Left cardiac atrium (tissue), 4 donors: ENCODE measurements around the gene ANAPC16. TPM values are rescaled to one million over a fixed set of nuclear protein-coding genes. Genes with fewer than 3 reads are reported as not detected.
A peak's percentile ranks its signal among the peaks of the same experiment; 100 is the strongest.

Source experiments
- ATAC-seq, 2 donors: fragments of 200-7000 bp; cut with Tn5 transposase; one replicate each; pipeline ENCODE4 v1.9.1; 2020; ENCODE audit warnings: mild to moderate bottlenecking in 2 of 2, moderate library complexity in 2 of 2
- DNase-seq: peaks from one replicate; pipeline ENCODE4 v3.0.0-alpha.2; 2020
- intact Hi-C, 2 donors: fragments of 100-400 bp; cut with DNase I; formaldehyde crosslinking; loops; one replicate each; pipeline versions ENCODE4 v1.14.1 to v1.15.1; 2022 to 2023
- long read RNA-seq: library from polyadenylated mRNA; unstranded; transcript quantifications from one replicate; pipeline ENCODE4 v2.0.0, GENCODE V29; 2021
- total RNA-seq, 2 donors: library from RNA; stranded (reverse); fragmentation: NEBNext Ultra II Directional; extraction: Animal tissue kit (Norgen Biotek cat#: 25700); gene quantifications; one replicate each; pipeline ENCODE4 v1.2.1, GENCODE V29; 2021
- donor health status: DM: no; HTN: yes; CAD: no.
- donor health status: DM: no; HTN: yes; CAD: no; lungs with severe emphysema.
- donor health status: DM: yes; HTN: yes; CAD: no.
- donor health status: Dilated cardiomyopathy.

The ANAPC16 gene
- total RNA-seq: 100 to 1,000 TPM; 155 to 168 TPM
- long read RNA-seq, transcript ANAPC16-205 (5 exons, 3,567 nt): minor isoform, 11 of 138 reads
- long read RNA-seq, transcript ANAPC16-201 (4 exons, 3,195 nt): major isoform, 72 of 138 reads
- long read RNA-seq, partial matches to known transcripts: 4 of 138 reads
- long read RNA-seq, other reads (novel, unspliced or antisense): 47 of 138 reads

GRCh38 chr10:72215611-72216549 lies at the start of gene ANAPC16, which contains the start of gene ASCC1:
Gene ANAPC16 (plus strand): TSS chr10:72216012. CDS start chr10:72223915, 7,903 bp downstream.
Gene ASCC1 (minus strand): TSS chr10:72216276. CDS start chr10:72213298, 2,978 bp downstream.
- ATAC-seq (peak; percentile 98 to 99), DNase-seq (peak; percentile 92)
- intact Hi-C loops: loop anchor here (5.0 to 10.0 kb wide), 2 partner anchors 56 to 81 kb away; partner anchors contain the start of gene DDIT4 (in 1 of the 2)

GRCh38 chr10:72167118-72167517 lies 48.7 kb upstream of the ANAPC16 start:
- intact Hi-C loops: no loop called here
- ATAC-seq (no peak), DNase-seq (no peak)

- peak in 1 of 2 donors; percentile 57 for ATAC-seq
- DNase-seq: no peak
- intact Hi-C loops: no loop called here
These were observed 45.5 kb upstream of the ANAPC16 start for GRCh38 chr10:72170263-72170662.

- intact Hi-C loops: no loop called here
- ATAC-seq (no peak), DNase-seq (no peak)
These were observed 45.1 kb upstream of the ANAPC16 start for GRCh38 chr10:72170733-72171132.

GRCh38 chr10:72171175-72171630 lies 44.6 kb upstream of the ANAPC16 start:
- ATAC-seq (peak in 1 of 2 donors; percentile 32), DNase-seq (no peak)
- intact Hi-C loops: no loop called here

GRCh38 chr10:72173262-72173618 lies 42.6 kb upstream of the ANAPC16 start:
- intact Hi-C loops: no loop called here
- no peak for ATAC-seq
- no peak for DNase-seq

DNA sequence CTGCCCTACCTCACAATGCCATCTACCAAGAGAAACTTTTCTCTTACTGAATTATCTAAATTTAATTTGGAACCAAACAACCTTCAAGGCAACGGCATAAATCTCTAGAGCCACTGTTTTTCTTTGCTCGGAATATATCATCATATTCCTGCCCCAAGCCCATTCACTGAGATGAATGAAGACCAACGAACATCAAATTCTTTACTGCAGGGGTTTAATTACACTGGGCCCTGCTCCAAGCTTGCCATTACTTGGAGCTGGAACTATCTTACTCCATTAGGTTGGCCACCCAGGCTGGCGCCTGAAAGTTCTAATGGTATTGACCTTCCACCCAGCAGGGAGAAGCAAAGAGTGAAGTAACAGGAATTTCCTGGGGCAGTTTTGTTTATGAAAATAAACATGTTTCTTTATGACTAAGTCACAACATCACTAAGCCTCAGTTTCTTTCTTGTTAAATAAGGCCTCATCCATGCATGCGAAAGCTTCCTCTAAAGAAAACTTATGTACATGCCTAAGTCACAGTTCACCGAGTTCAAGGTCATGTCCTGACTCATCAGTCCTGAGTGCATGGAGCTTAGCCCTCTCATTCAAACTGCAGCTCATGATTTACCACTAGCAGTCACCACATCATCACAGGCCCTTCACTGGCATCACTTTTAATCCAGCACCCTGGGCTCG lies 42.1 kb upstream of the ANAPC16 start:
- ATAC-seq (peak in 1 of 2 donors; percentile 18), DNase-seq (no peak)
- intact Hi-C loops: no loop called here

- intact Hi-C loops: no loop called here
- ATAC-seq (no peak), DNase-seq (no peak)
These were observed 41.5 kb upstream of the ANAPC16 start for GRCh38 chr10:72174297-72174662.

DNA sequence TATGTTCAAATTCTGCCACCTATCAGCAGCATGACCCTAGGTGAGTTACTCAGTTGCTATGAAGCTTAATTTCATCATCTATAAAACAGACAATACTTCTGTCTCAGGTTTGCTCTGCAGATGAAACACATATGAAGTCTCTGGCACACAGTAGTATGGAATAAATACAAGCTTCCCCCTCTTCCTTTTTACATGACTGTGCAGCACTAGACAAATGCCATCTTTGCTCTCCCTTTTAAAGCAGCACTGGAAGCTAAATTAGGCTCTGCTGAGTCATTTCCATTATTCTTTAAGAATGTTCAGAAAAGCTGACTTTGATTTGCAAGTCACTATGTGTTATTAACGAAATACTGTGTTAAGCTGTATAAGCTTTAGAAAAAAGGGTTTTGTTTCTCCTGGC lies 40.7 kb upstream of the ANAPC16 start:
- DNase-seq (no peak), ATAC-seq (peak in 1 of 2 donors; percentile 34)
- intact Hi-C loops: no loop called here

DNA sequence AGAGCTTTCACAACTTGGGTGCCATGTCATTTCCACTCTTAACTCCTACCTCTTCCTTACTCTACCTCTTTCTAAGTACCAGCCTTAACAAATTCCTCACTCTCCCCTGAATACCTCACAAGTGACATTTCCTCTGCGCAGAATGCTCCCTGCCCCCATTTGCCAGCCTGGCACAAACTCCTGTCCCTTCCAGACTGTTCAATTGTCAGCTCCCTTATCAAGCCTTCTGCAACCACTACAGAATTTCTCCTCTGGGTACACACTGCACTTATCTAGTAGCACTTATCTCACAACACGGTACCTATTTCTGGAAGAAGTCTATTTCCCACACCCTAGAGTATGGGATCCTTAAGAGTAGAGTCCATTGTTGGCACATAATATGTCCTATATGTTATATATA lies 39.1 kb upstream of the ANAPC16 start:
- DNase-seq (peak; percentile 33), ATAC-seq (peak; percentile 84)
- intact Hi-C loops: no loop called here

DNA sequence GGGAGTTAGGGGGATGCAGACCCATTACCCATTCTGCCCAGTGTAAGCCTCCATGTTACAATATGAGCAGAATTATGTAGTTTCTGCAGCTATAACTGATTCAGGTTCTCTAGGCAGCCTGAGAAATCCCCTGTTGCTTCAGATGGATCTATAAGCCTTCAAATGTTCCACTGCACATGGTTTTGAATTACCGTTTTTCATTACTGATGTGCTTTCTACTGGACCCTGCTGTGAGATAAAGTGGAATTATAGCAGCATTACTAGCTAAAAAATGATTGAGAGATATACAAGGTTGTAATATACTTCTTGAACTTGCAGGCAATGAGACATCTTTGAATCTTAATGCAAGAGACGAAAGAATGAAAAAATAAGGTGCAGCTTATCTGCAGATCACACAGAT lies 38.4 kb upstream of the ANAPC16 start:
- intact Hi-C loops: no loop called here
- no peak for ATAC-seq
- no peak for DNase-seq

GRCh38 chr10:72184156-72184555 lies 31.7 kb upstream of the ANAPC16 start:
- intact Hi-C loops: no loop called here

DNA sequence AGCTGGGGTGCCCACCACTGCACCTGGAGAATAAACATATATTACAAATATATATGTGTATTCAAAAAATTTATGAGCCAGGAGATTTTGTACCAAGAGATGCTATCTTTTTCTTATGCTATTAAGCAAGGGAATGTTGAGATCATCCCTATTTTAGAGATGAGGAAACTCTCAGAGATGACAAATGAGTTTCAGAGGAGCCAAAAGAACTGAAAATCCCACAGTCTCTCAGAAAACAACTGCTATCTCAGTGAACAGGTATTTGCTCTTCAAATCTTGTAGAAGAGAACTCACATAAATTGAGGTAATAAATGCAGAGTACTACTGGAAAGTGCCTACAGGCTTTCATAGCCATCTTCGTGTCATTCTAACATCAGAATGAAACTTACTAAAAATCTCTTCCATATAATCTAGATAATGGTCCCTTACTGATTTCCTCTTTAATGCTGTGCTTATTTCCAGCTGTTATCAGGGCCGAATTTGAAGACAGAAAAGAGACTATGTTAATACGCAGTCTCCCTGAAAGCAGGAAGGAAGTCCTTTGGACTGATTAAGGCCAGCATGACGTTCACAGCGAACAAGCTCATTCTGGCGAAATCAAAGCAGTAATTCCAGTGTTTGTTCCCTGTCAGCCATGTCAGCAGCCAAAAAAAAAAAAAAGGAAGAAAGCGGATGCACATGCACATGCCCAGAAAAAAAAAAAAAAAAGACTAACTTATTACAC lies 29.4 kb upstream of the ANAPC16 start:
- peak; percentile 95 to 97 for ATAC-seq
- peak; percentile 60 for DNase-seq

More at GRCh38 chr10:72184156-72184555, 31.7 kb upstream of the ANAPC16 start:
- no peak for ATAC-seq
- no peak for DNase-seq

DNA sequence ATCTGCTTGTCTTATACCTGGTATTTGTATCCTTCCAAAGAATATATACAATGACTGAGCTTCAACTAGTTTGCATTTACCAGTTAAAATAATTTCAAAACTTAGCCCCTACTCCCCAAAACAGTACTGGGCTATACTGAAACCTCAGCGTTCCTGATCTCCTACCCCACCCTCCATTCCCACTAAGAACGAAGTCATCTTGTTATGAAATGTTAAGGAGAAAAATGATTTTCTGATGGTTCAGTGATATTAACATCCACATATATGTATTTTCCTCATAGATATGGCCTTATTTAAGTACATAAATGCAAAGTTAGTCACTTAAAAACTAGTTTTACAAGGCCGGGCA lies 28.9 kb upstream of the ANAPC16 start:
- ATAC-seq (peak; percentile 38 to 44), DNase-seq (no peak)
- intact Hi-C loops: no loop called here

More for the DNA sequence above, 29.4 kb upstream of the ANAPC16 start:
- intact Hi-C loops: no loop called here

- no peak for DNase-seq
- no peak for ATAC-seq
- intact Hi-C loops: no loop called here
These were observed 20.9 kb upstream of the ANAPC16 start for GRCh38 chr10:72194949-72195348.

- no peak for DNase-seq
- ATAC-seq: no peak
- intact Hi-C loops: no loop called here
These were observed 14.9 kb upstream of the ANAPC16 start for GRCh38 chr10:72200883-72201282.

GRCh38 chr10:72201293-72201692 lies 14.5 kb upstream of the ANAPC16 start:
- intact Hi-C loops: no loop called here
- no peak for ATAC-seq

GRCh38 chr10:72204296-72204695 lies 11.5 kb upstream of the ANAPC16 start:
- intact Hi-C loops: no loop called here
- ATAC-seq (no peak), DNase-seq (no peak)

More at GRCh38 chr10:72201293-72201692, 14.5 kb upstream of the ANAPC16 start:
- DNase-seq: no peak

GRCh38 chr10:72204724-72205123 lies 11.1 kb upstream of the ANAPC16 start:
- ATAC-seq (no peak), DNase-seq (no peak)
- intact Hi-C loops: no loop called here
